MM.1S (cell line): Measurements from ENCODE around the gene CEACAM5.

ENCODE experiments used
- CTCF ChIP-seq: fragments of 300-600 bp; sonication (generic); IDR thresholded peaks from 2 replicates; pipeline ENCODE4 v1.5.1; 2016; ENCODE audit warnings: antibody characterized with exemption, low read length, mixed read lengths
- EZH2phosphoT487 ChIP-seq: fragments of 300-600 bp; sonication (generic); IDR thresholded peaks from 2 replicates; pipeline ENCODE4 v1.6.1; 2018; ENCODE audit warnings: antibody characterized with exemption, low read length

- TF ChIP-seq CTCF: no peak
- no peak for TF ChIP-seq EZH2phosphoT487
These were observed 37.7 kb upstream of the CEACAM5 start for GRCh38 chr19:41670755-41671154.
